Activated CD8-positive, alpha-beta memory T cell treated with anti-CD3 and anti-CD28 coated beads, Interleukin-2, amount 50 U/mL, for 24 hours (primary cell): ENCODE data around the gene ADGRL1.
"Not testable (repeated sequence)": the region's sequence is repeated elsewhere in the genome, so short reads cannot be mapped to it uniquely, and the experiment has no call there.

Experiments
- DNase-seq: peaks from one replicate; pipeline ENCODE4 v3.0.0-alpha.2; 2020; ENCODE audit errors: extremely low read depth

The ADGRL1 gene

DNA sequence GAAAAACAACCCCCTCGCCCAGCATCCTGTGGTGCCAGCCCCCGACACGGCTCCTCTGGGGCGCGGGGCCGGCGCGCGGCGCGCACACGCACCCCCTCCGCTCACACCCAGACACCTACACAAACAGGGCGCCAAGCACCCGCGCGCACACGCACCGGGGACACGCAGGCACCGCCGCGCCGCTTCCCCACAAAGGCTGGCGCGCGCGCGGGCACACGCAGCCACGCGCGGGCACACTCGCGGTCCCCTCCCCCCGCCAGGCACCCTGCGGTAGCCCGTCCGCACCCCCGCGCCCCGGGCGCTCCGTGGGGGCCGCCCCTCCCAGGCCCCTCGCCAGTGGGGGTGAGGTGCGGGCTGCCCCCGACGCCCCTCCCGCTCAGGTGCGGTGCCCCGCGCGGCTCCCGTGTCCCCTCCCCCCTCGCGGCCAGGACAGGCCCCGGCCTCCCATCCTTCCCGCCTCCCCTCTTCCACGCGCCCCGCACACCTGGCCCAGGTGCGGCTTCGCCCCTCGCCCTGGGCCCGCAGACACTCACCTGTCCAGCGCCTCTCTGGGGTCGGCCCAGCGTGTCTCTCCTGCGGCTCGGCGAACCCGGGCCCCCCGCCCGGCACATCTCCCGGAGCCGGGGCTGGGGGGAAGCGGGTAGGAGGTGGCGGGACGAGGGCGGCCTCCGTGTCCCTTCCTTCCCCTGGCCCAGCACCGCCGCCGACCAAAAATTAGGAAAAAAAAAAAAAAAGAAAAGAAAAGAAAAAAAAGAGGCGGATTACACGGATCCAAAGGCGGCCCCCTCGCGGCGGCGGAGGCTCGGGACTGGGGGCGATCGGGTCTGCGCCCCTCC is at the start of gene ADGRL1:
Gene ADGRL1 (minus strand): TSS at position 718 of the 836 bp plus-strand sequence. CDS start 22,567 bp downstream, outside the sequence.
- DNase-seq: not testable (repeated sequence)

DNA sequence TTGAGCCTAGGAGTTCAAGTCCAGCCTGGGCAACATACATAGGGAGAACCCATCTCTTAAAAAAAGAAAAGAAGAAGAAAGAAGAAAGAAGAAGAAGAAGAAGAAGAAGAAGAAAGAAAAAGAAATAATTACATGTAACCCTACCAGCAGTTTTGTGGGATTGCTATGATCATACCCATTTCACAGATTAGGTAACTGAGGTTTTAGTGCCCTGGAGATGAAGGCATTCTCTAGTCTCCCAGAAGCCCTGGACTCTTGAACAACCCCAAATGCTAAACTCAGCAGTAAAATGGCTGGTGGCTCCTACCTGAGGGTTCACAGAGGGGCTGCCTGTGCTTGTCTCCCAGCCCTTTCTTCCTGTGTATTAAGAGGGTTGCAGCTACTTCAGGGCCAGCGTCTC is 49.3 kb upstream of the ADGRL1 start:
- not testable (repeated sequence) for DNase-seq

GRCh38 chr19:14253822-14254599 is 48.0 kb upstream of the ADGRL1 start:
- not testable (repeated sequence) for DNase-seq

DNA sequence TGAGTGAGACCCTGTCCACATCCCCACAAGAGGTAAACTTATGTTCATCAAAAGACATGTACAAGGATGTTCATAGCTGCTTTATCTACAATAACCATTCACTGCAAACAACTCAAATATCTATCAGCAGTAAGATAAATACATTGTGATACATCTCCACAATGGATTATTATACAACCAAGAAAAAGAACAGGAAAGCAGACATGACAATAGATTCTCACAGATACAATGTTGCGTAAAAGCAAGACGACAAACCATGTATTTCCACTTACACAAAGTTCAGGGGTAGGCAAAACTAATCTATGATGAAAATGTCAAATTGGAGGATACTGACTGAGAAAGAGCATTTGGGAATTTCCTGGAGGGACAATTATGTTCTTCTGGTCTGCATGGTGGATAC is 46.2 kb upstream of the ADGRL1 start:
- not testable (repeated sequence) for DNase-seq

- no peak for DNase-seq
These were observed 44.9 kb upstream of the ADGRL1 start for GRCh38 chr19:14250870-14251269.

- DNase-seq: not testable (repeated sequence)
These were observed 44.3 kb upstream of the ADGRL1 start for GRCh38 chr19:14250315-14250714.

GRCh38 chr19:14249891-14250290 is 43.9 kb upstream of the ADGRL1 start:
- DNase-seq: not testable (repeated sequence)

DNA sequence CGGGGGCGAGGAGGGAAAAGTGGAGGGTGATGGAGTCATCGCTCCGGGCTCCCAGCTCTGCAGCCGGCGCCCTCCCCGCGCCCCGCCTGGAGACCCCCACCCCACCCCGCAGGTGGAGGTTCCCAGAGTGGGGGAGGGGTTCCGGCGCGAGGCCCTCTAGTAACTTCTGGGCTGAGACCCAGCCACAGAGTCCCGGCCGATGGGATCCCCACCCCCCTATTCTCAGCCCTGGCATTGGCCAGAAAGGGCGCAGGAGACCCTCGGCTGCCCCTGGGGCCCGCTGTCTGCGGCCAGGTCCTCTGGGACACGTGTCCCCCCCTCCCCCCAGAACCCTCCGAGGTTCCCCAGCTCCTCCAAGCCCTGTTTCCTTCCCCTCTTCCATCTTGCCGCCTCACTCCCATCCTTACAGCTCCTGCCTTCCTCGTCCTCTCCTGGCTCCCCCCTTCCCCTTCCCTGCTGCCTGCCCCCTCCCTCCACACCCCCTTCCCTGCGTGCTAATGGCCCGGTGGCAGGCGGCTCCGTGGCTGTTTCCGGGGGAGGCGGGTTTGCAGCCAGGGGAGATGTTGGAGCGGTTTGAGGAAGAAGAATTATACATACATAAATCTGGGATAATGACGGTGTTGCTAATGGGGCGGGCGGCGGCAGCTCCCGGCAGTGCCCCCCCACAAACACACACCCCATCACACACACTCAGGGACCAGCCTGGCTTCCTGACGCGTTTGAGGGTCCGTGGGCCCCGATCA is 43.2 kb upstream of the ADGRL1 start:
- not testable (repeated sequence) for DNase-seq

- DNase-seq: peak; percentile 2
These were observed 42.6 kb upstream of the ADGRL1 start for GRCh38 chr19:14248578-14249011.

DNA sequence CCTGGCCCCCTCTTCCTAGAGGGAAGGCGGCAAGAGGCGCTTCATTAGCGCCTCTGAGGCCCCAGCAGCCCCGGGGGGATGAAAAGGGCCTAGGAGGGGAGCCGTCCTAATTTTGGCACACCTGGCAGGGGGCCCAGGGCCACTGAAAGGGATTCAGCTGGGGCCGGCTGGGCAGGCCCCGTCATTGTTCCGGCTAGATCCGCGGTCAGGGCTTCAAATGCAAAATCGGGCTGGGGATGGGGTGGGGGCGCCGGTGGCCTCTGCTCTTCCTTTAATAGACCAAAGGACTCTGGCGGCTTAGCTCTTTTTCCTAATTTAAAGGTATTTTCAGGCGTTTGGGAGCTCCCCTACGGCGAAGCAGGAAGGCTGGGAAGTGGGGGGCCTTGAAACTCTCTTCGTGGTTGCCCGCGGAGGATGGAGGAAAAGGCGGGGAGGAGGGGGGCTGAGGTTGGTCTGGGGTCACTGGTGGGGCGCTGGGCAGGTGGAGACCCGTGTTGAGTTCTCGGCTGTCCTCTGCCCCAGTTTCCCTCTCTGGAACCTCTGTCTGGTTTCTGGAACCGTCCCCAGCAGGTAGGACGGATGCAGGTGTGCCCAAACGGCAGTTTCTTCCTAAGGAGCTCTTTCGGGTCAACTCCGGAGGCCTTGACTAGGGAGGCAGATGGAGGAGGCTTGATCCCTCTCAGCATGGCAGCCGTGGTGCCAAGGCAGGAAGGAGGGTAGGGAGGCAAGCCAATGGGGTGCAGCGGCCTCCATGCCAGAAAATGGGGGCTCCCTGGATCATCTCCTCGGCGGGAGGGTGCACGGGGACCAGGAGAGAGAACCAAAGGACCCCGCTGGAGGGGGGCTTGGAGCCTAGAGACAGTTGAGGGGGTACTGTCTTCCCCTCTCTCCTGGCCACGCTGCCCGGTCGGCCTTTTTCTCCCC is 41.8 kb upstream of the ADGRL1 start:
- DNase-seq: not testable (repeated sequence)

DNA sequence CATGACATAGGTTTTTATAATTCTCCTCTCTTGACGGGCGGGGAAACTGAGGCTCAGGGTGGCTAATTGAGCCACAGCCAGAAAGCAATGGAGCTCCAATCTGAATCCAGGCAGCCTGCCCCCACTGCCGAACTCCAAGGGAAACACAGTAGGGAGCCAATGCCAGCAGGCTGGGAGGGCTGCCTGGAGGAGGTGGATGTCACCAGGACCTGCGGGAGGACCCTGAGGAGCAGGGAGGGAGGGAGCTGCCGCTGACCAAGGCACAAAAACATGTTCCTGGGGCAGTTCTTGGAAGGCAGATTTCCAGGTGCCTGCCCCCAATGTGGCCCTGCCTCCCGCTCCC is 41.2 kb upstream of the ADGRL1 start:
- DNase-seq: not testable (repeated sequence)

DNA sequence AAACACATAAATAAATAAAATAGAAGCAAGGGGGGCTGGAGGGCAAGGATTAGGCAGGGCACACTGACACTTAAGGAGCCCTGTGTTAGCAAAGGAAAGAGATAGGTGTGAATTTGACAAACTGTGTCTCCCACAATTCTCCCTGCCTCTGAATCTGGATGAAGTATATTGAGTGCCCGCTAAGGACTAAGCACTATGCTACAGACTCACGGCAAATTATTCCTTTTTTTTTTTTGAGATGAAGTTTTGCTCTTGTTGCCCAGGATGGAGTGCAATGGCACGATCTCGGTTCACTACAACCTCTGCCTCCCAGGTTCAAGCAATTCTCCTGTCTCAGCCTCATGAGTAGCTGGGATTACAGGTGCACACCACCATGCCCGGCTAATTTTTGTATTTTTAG is 38.4 kb upstream of the ADGRL1 start:
- DNase-seq: not testable (repeated sequence)

DNA sequence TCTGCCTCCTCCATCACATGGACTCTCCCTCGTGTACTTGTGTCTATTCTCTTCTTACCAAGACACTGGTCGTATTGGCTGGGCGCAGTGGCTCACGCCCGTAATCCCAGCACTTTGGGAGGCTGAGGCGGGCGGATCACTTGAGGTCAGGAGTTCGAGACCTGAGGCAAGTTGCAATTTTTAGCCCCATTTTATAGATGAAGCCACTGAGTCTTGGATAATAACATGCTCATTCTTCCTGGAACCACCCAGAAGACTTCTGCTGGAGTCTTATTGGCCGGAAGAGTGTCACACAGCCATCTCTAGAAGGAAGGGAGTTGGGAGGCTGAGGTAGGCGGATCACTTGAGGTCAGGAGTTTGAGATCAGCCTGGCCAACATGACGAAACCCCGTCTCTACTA is 37.7 kb upstream of the ADGRL1 start:
- not testable (repeated sequence) for DNase-seq

- DNase-seq: no peak
These were observed 31.3 kb upstream of the ADGRL1 start for GRCh38 chr19:14237014-14237941.

DNA sequence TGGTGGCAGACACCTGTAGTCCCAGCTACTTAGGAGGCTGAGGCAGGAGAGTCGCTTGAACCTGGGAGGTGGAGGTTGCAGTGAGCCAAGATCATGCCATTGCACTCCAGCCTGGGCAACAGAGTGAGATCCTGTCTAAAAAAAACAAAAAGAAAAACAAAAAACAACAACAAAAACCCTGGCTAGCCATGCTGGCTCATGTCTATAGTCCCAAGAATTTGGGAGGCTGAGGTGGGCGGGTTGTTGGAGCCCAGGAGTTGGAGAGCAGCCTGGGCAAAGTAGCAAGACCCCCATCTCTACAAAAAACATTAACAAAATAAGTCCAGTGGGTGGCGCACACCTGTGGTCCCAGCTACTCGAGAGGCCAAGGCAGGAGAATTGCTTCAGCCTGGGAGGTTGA is 27.0 kb upstream of the ADGRL1 start:
- DNase-seq: not testable (repeated sequence)

DNA sequence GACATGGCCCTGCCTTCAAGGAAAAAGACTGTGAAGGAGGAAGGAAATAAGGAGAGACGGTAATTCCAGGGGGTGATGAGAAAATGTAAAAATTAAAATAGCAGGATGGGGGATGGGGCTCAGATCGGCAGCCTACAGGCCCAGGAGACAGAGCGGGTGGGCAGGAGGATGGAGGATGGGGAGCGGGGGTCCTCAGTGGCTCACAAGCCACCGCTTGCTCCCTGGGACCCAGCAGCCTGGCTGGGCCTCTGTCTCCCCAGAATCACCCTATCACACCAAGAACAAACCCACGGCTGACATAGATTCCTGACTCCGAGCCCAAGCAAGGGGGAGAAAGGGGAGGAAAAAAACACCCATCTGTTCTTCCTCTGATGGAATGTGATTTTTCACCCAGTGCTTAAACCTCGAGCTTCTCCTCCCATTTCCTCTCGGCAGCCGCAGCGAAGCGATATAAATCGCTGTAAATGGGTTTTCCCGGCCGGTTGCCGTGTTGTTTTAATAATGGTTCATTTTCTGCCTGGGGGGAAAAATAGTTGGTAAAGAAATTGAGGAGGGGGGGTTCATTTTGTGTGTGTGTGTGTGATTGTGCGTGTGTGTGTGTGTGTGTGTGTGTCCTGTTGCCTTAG is 22.6 kb upstream of the ADGRL1 start:
- DNase-seq: not testable (repeated sequence)

- not testable (repeated sequence) for DNase-seq
These were observed 20.5 kb upstream of the ADGRL1 start for GRCh38 chr19:14226498-14226897.

- no peak for DNase-seq
These were observed 16.9 kb upstream of the ADGRL1 start for GRCh38 chr19:14222886-14223285.

GRCh38 chr19:14221345-14221744 is 15.4 kb upstream of the ADGRL1 start:
- peak; percentile 18 for DNase-seq
